Measurements from ENCODE around the gene MTCH2. TPM values are rescaled to one million over a fixed set of nuclear protein-coding genes. Genes with fewer than 3 reads are reported as not detected.
A peak's percentile ranks its signal among the peaks of the same experiment; 100 is the strongest.

Gene MTCH2
- total RNA-seq, 1 experiment from 2014 or later = 230 TPM

DNA sequence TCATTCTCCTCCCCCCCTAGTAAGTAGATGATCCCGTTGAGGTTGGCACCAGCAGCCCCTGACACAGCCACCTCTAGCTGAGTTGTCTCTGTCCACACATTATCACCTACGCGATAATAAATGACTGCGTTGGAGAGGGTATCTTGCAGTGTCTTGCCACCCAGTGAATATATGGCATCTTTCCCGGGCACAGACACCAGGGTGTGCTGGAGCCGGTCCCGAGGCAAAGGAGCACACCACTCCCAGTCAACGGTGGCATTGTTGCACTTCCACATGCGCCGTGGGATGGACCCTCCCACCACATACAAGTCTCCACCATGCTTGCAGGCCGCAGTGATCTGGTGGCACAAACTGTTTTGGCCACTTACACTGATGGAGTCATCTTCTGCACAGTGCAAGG is 69.0 kb downstream of the MTCH2 start:
- in situ Hi-C loops (cut with HindIII; ENCODE audit: low pct_unique_long_range_greater_than_20kb, low sequenced_read_pairs) = no loop called here
- ChIA-PET CTCF (no interaction called here), POLR2A (no interaction called here)
- Histone ChIP-seq H3K4me1 (ENCODE audit: control insufficient read depth, insufficient read depth, low read length) (peaks cover 24% of the 10 kb centered on the region), H3K27me3 (ENCODE audit: control insufficient read depth, insufficient read depth, low read length) (no peaks in the 10 kb centered on the region), H3K27ac (ENCODE audit: low read length) (no peak overlapping the region), H3K4me3 (ENCODE audit: low read depth in 2 of 2, low read length in 2 of 2) (no peak overlapping the region), H3K36me3 (ENCODE audit: control insufficient read depth, insufficient read depth, low read length) (peaks cover 18% of the 10 kb centered on the region), H3K9me3 (ENCODE audit: control insufficient read depth, insufficient read depth, low read depth, low read length) (no peaks in the 10 kb centered on the region)
- ATAC-seq (no peak), DNase-seq (ENCODE audit: low read depth, low spot score) (no peak)
- BruUV-seq (replicated peaks) = no TSS peak
- TF ChIP-seq TCF7L2 (IDR thresholded peaks at IDR 0.05; ENCODE audit: low read depth, low read length) (no peak), SIN3A (IDR thresholded peaks at IDR 0.05; ENCODE audit: borderline replicate concordance, insufficient read depth, low read depth, low read length) (no peak), POLR2AphosphoS5 (IDR thresholded peaks at IDR 0.05; ENCODE audit: low read depth, low read length) (no peak)
- TF ChIP-seq, protein P1, sequence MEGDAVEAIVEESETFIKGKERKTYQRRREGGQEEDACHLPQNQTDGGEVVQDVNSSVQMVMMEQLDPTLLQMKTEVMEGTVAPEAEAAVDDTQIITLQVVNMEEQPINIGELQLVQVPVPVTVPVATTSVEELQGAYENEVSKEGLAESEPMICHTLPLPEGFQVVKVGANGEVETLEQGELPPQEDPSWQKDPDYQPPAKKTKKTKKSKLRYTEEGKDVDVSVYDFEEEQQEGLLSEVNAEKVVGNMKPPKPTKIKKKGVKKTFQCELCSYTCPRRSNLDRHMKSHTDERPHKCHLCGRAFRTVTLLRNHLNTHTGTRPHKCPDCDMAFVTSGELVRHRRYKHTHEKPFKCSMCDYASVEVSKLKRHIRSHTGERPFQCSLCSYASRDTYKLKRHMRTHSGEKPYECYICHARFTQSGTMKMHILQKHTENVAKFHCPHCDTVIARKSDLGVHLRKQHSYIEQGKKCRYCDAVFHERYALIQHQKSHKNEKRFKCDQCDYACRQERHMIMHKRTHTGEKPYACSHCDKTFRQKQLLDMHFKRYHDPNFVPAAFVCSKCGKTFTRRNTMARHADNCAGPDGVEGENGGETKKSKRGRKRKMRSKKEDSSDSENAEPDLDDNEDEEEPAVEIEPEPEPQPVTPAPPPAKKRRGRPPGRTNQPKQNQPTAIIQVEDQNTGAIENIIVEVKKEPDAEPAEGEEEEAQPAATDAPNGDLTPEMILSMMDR (IDR thresholded peaks at IDR 0.05) = no peak
- TF ChIP-seq, protein P2, sequence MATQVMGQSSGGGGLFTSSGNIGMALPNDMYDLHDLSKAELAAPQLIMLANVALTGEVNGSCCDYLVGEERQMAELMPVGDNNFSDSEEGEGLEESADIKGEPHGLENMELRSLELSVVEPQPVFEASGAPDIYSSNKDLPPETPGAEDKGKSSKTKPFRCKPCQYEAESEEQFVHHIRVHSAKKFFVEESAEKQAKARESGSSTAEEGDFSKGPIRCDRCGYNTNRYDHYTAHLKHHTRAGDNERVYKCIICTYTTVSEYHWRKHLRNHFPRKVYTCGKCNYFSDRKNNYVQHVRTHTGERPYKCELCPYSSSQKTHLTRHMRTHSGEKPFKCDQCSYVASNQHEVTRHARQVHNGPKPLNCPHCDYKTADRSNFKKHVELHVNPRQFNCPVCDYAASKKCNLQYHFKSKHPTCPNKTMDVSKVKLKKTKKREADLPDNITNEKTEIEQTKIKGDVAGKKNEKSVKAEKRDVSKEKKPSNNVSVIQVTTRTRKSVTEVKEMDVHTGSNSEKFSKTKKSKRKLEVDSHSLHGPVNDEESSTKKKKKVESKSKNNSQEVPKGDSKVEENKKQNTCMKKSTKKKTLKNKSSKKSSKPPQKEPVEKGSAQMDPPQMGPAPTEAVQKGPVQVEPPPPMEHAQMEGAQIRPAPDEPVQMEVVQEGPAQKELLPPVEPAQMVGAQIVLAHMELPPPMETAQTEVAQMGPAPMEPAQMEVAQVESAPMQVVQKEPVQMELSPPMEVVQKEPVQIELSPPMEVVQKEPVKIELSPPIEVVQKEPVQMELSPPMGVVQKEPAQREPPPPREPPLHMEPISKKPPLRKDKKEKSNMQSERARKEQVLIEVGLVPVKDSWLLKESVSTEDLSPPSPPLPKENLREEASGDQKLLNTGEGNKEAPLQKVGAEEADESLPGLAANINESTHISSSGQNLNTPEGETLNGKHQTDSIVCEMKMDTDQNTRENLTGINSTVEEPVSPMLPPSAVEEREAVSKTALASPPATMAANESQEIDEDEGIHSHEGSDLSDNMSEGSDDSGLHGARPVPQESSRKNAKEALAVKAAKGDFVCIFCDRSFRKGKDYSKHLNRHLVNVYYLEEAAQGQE (IDR thresholded peaks at IDR 0.05; ENCODE audit: insufficient read depth in 1 of 2, low read depth in 2 of 2, low read length in 1 of 2) = no peak
- intact Hi-C loops (cut with micrococcal nuclease; ENCODE audit: unreplicated experiment) = no loop called here

- ChIA-PET CTCF (no interaction called here), POLR2A (no interaction called here)
- ATAC-seq = peak; percentile 43; the same call in 1 of the 2 replicates
- H3K4me1 ChIP-seq (ENCODE audit: control insufficient read depth, insufficient read depth, low read length) = peaks cover 21% of the 10 kb centered on the region
- no peak overlapping the region for H3K27ac ChIP-seq (ENCODE audit: low read length)
- H3K9me3 ChIP-seq (ENCODE audit: control insufficient read depth, insufficient read depth, low read depth, low read length) = no peaks in the 10 kb centered on the region
- TSS peak; percentile 45 for BruUV-seq (replicated peaks)
- TF ChIP-seq POLR2AphosphoS5 (IDR thresholded peaks at IDR 0.05; ENCODE audit: low read depth, low read length) (no peak), SIN3A (IDR thresholded peaks at IDR 0.05; ENCODE audit: borderline replicate concordance, insufficient read depth, low read depth, low read length) (no peak), TCF7L2 (IDR thresholded peaks at IDR 0.05; ENCODE audit: low read depth, low read length) (no peak)
- TF ChIP-seq, protein P1 (IDR thresholded peaks at IDR 0.05) = no peak
- TF ChIP-seq, protein P2 (IDR thresholded peaks at IDR 0.05; ENCODE audit: insufficient read depth in 1 of 2, low read depth in 2 of 2, low read length in 1 of 2) = no peak
- DNase-seq (ENCODE audit: low read depth, low spot score) = no peak
- no peak overlapping the region for H3K4me3 ChIP-seq (ENCODE audit: low read depth in 2 of 2, low read length in 2 of 2)
- peaks cover 18% of the 10 kb centered on the region for H3K36me3 ChIP-seq (ENCODE audit: control insufficient read depth, insufficient read depth, low read length)
- H3K27me3 ChIP-seq (ENCODE audit: control insufficient read depth, insufficient read depth, low read length) = no peaks in the 10 kb centered on the region
- in situ Hi-C loops (cut with HindIII; ENCODE audit: low pct_unique_long_range_greater_than_20kb, low sequenced_read_pairs) = no loop called here
- intact Hi-C loops (cut with micrococcal nuclease; ENCODE audit: unreplicated experiment) = no loop called here
Measured at GRCh38 chr11:47572715-47573255, 69.6 kb downstream of the MTCH2 start.

Data from Panc1 (cell line).